Esophagus muscularis mucosa (tissue), 3 donors: ENCODE results near the gene ZNF736.

Experiments used
- POLR2A ChIP-seq: fragments of 450-650 bp; IDR thresholded peaks from one replicate; pipeline ENCODE4 v1.6.1; 2017; ENCODE audit warnings: antibody characterized with exemption, moderate library complexity, mild to moderate bottlenecking, low read depth
- TF ChIP-seq, protein P1 (sequence below), 3 experiments: fragments of 200-600 bp in 2 of 3; fragments of 450-650 bp in 1 of 3; sonication (generic) in 2 of 3; IDR thresholded peaks; one replicate each; pipeline ENCODE4 v1.5.1; 2017 to 2019; ENCODE audit warnings: antibody characterized with exemption in 3 of 3, mild to moderate bottlenecking in 2 of 3, moderate library complexity in 1 of 3

DNA sequence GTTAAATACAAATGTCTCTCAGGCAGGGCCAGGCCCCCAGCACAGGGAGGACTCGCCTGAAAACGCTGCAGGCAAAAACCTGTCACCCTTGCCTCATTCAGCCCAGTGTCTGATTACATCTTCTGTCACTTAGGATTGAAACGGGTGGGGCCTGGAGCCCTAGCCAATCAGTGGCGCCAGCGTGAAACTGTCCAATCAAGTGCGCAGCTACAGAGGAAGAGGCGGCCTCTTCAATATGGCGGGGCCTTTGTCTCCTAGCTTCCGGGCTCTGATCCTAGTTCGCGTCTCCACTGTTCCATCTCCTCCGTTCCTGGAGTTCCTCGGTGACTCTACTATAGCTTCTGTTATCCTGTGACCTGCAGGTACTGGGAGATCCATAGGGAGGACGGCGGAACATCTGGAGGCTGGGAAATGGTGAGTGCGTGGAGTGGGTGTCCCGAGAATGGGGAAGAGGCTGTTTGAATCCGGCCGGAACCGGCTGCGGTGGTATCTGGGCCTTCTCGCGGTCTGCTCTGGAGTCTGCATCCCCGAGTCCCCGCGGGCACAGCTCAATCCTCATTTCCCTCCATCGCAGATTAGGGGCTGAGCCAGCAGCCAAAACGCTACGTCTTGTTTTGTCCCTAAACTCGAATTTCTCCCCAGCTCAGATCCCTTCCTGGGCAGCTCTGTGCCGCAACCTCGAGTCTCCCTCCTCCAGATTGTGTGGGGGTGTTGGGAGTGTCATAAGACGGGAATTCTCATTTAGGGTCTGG is at the start of gene ZNF736:
- TF ChIP-seq, protein P1, sequence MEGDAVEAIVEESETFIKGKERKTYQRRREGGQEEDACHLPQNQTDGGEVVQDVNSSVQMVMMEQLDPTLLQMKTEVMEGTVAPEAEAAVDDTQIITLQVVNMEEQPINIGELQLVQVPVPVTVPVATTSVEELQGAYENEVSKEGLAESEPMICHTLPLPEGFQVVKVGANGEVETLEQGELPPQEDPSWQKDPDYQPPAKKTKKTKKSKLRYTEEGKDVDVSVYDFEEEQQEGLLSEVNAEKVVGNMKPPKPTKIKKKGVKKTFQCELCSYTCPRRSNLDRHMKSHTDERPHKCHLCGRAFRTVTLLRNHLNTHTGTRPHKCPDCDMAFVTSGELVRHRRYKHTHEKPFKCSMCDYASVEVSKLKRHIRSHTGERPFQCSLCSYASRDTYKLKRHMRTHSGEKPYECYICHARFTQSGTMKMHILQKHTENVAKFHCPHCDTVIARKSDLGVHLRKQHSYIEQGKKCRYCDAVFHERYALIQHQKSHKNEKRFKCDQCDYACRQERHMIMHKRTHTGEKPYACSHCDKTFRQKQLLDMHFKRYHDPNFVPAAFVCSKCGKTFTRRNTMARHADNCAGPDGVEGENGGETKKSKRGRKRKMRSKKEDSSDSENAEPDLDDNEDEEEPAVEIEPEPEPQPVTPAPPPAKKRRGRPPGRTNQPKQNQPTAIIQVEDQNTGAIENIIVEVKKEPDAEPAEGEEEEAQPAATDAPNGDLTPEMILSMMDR (IDR thresholded peaks at IDR 0.05) = no peak
- no peak for TF ChIP-seq POLR2A
